HG02870 (cell line): Measurements from ENCODE around the gene ZSCAN26.

ENCODE experiments used
- ATAC-seq: cut with Tn5 transposase; IDR thresholded peaks from one replicate; pipeline ENCODE4 v1.9.1; 2021; ENCODE audit warnings: mild to moderate bottlenecking, moderate library complexity; ENCODE audit not compliant: unreplicated experiment

The ZSCAN26 gene

DNA sequence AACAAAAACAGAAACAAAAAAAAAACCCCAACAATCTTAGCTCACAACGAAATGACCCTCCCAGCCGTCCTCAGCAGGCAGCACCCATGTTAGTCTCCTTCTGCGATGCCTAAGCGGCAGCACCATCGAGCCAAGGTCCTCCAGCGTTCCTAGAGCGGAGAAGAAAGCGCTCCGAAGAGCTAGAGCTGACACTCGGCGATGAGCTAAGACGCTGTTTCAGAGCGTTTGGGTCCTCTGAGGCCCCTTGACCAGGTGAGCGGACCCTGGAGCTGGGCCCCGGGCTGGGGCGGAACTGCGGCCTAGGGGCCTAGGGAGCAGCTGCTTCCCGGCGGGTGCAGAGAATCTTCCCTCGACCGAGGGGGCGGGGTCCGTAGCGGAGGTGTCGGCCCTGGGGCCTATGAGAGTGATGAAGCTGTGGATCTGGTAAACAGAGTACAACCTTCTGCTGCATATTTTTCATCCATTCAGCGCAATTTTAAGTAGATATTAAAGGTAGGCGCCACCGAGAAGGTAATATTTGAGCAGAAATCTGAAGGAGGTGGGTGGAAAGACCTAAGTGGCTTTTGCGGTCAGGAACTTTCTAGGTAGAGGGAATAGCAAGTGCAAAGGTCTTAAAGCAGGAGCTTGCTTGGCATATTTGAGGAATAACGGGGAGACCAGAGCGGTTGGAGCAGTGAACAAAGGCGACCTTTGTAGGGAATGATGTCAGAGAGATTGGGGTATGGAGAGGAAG, at the start of gene ZSCAN26:
ZSCAN26 (plus strand) TSS at position 182 of the 733 bp plus-strand sequence. CDS start 4,777 bp downstream, outside the sequence.
- ATAC-seq, result peak; percentile 92

DNA sequence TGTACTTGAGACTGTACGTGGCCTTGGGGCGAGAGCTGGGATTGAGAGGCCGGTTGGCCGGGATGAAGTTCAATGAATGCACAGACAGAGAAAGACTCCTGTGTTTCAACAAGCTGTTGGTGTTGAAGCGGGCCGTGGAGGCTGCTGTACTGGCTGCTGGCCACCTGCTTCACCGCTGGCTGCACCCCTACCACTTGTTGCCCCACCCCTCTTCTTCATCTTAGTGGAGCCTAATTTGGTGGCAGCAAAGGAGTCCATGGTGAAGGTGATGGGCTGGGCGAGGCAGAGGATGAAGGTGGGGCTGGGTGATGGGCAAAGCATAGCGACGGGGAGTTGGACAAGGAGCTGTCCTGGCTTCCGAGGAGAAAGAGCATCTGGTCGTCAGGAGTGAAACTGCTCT, 49.1 kb upstream of the ZSCAN26 start:
- ATAC-seq, result no peak

DNA sequence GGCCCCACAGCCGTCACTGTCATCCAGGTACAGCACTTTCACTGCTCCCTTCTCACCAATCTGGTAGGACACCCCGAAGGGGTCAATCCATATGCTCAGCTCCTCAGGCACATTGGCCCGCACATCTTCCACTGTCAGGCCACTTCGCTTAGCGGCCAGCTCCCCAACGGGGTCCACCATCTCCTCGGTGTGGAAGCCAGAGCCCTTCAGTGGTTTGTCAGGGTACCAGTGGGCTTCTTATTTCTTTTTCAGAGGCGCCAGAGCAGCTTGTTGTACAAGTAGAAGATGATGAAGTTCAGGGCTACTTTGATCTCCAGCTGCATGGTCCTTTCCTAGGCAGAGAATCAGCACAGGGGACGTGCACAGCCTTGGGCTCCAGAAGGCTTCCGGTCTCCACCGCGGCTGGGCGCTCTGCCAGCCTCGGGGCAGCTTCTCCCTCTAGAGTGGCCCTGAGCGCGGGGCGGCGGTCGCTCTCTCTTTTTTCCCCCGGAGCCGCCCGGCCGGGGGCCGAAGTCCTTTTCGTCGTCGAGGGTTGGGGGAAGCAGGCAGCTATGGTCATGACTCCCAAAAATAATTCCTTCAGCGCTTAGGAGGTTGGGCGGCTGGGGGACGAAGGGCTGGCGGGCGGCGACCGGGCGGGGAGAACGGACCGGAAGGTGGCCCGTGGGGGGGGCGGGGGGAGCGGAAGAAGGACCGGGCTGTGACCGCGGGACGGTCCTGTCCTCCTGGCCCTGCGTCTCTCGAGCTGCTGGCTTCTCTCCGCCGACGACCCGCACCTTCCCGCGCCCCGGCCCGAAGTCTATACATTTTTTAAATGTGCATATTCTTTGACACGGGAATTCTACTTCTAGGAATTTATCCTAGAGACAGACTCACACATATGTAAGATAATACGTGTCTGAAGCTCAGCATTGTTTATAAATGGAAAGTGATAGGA, 48.4 kb upstream of the ZSCAN26 start:
- no peak for ATAC-seq

DNA sequence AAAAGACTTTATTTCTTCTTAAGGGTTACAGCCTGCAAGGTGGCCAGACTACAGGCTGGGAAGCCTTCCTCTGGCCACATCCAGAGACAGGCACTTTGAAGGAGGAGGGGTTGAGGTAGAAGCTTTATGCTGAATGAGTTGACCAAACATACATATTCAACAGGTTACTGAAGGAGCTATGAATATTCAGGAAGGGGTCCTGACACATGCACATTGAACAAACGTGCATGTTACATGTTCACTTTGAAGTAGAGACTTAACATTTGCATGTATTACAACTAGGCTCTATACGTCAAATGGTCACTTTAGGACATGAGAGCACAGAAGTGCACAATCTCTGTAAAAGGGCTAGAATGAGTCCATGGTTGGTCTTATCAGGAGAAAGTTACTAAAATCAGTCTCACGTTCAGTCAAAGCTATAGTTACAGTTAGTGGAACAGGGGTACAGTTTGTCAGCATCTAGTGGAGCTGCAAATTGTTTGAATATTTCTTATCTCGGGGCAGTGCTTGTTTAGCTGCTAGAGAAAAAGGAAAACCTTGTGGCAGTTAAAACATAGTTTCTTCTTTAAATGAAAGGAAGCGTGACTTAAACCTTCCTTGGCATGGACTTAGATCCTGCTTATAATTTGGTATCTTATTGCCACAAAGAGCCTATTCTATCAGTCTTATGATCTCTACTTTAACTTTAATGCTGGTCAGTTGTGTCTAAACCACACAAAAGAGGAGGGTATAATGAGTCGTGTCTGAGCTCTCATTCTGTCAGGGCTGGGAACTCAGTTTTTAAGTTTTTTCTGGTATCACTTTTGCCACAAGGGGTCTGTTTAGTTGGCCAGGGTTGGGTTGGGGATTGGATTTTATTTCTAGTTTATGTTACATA, 46.4 kb upstream of the ZSCAN26 start:
- no peak for ATAC-seq

DNA sequence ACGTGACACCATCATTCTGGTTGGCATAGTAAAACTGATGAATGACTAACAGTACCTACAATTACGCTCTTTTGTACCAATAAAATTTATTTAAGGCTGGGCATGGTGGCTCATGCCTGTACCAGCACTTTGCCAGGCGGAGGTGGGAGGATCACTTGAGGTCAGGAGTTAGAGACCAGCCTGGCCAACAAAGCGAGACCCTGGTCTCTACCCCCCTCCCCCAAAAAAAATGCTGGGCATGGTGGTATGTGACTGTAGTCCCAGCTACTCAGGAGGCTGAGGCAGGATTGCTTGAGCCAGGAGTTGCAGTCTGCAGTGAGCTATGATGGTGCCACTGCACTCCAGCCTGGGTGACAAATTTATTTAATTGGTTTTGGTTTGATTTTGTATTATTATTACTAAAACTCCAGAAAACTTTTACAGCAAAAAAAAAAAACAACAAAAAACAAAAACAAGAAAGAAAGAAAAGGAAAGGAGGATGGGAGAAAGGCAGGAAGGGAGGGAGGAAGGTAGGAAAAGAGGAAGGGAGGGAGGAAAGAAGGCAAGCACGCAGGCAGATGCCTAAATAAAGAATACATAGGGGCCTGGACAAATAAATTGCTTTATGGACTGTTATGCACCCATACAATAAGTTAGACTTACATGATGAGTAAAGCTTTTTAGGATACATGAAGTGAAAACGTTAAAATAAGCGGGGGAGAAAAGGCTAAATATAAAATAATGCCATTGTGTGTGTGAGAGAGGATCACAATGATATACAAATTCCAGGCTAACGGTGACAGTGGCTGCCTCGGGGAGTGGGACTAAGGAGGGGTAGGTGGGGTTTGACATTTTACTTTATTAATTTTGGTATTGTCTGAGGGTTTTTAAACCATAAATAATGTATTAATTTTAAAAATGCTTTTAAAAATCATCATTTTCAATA, 42.5 kb upstream of the ZSCAN26 start:
- no peak for ATAC-seq

DNA sequence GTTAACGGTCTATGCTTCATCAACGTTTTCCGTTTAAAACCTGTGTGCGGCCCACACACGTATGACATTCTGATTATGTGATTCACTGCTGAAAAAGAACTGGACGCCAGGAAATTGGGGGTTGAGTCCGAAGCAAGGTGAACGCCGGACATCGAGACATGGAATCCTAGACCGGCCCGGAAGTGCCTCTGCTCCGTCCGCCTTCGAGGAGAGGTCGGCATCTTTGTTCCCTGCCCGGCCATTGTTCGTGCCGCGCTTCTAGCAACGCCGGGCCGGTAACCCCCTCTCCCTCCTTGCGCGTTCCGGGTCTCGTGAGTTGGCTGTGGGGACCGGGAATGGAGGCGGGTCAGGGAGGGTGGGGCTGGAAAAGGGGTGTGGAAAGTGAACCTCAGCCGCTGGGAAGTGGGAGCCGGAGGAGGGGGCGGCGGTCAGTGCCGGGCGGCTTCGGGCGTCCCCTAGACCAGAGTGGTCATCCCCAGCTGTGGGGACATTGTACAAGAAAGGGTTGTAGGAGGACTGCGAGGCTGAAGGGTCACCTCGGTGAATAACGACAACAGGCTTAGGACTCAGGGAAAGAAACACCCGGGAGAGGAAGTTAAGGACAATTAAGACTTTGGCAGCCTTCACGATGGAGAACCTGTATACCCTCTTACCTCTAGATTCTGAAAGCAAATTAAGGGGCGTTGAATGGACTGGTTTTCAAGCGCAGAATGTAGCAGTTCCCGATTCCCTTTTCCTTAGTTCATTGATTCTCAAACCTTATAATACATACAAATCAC, 41.7 kb upstream of the ZSCAN26 start, which contains the start of gene ZSCAN9:
ZSCAN9 (plus strand) TSS at position 220 of the 779 bp plus-strand sequence. CDS start 1,810 bp downstream, outside the sequence.
- peak; percentile 78 for ATAC-seq

DNA sequence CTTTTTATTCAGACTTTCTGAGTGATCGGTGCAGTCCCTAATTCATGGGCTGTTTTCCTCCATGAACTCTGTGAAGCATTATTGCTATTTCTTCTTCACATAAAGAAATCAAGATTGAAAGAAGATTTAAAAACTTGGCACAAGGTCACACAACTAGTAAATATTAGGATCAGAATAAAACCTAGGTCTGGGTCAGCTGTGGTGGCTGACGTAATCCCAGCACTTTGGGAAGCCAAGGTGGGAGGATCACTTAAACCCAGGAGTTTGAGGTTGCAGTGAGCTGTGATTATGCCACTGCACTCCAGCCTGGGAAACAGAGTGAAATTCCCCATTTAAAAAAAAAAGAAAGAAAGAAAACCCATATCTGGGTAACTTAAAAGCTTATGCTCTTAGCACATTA, 40.5 kb upstream of the ZSCAN26 start:
- no peak for ATAC-seq

DNA sequence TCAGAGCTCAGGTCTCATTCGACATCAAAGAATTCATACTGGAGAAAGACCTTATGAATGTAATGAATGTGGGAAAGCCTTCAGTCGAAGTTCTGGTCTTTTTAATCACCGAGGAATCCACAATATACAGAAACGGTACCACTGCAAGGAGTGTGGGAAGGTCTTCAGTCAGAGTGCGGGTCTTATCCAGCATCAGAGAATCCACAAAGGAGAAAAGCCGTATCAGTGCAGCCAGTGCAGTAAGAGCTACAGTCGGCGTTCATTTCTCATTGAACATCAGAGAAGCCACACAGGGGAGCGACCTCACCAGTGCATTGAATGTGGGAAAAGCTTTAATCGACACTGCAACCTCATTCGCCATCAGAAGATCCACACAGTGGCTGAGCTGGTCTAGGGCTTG, 34.2 kb upstream of the ZSCAN26 start:
- ATAC-seq, result no peak

DNA sequence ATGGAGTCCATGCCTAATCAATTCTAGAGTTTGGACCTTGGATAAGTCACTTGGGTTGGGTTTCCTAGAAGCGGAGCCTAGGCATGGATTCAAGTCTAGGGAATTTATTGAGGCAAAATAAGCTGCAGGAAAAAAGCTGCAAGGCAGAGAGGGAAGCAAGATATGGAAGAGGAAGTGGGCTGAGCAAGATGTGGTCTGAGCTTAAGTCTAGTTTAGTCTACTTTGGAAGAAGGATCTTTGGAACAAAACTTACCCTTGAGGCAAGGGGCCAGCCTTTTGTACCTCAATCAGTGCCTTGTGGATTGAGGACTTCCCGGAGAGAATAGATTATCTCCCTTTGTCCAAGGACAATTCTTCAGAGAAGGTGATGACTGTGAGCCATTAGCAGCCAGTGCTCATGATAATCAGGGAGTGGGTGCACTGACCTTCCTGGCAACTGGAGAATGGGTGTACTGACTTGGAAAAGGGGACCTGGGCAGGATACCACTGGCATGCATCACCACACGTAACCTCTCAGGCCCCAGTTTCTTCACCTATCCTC, 31.0 kb upstream of the ZSCAN26 start:
- ATAC-seq, result no peak

DNA sequence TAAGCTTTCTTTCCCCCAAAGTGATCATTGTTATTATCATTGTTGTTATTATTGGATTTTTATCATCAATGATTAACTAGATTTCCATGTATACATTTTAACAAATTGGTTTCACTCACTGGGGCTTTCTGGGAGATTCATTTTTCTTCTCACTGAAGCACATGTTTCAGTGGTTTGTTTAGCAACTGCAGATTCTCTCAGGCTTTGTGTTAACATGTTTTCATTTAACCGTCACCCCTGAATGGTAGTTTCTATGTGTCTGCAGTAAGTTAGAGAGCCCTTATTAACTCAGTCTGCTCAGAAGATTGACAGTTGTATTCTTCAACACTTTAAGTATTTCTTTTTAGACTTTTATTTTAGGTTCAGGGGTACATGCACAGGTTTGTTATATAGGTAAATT, 27.3 kb upstream of the ZSCAN26 start:
- peak; percentile 72 for ATAC-seq

DNA sequence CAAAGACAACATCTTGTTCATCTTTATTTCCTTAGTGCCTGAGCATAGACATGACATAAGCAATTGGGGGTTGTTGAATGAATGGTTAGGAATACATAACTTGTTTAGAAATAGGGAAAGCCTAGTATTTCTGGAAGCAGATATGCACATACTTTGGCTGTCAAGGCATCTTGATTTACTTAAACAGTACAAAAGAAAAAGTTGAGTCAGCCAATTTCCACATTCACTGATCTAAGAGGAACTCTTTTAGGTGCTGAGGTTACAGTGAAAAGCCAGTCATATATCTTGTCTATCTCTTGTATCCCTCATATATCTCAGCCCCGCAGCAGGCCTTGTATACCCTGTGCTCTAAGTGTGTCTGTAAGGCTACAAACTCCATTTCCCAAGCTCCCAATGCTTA, 26.5 kb upstream of the ZSCAN26 start:
- ATAC-seq, result no peak

DNA sequence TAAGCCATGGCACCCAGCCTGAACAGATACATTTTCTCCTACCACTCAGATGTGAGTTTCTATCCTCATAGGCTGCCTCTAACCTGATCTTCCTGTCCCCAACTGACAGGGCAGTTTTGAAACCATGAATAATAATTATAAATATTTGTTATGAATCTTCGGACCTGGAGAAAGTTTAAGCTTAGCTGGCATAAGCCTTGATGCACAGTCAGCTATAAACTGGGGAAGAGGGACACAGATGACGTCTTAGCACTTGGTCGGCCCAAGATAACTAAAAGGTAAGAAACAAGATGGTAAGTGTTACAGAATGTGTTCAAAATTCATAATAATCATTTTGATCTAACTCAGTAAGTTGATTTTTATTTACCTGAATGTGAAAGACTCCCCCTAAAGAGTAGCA, 23.0 kb upstream of the ZSCAN26 start:
- no peak for ATAC-seq

DNA sequence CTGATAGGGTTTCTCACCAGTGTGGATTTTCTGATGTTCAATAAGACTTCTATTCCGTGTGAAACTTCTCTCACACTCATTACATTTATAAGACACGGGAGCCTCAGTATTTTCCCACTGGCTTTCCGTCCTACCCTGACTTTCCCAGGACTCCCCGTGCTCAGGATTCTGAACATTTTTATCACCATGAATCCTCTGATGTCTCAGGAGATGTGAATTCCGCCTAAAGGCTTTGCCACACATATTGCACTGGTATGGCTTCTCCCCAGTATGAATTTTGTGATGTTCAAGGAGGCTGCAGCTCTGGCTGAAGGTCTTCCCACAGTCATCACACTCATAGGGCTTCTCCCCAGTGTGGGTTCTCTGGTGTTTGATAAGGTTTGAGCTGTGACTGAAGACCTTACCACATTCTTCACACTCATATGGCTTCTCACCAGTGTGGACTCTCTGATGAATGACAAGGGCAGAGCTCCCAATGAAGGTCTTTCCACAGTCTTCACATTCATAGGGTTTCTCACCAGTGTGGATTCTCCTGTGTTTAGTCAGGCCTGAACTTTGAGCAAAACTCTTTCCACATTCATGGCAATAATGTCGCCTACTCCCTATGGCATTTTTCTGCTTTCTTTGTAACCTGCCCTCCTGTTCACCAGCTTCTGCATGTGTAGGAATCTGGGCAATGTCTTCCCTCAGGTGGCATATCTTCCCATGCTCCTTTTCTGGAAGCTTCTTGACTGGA, 21.6 kb upstream of the ZSCAN26 start:
- ATAC-seq, result no peak

DNA sequence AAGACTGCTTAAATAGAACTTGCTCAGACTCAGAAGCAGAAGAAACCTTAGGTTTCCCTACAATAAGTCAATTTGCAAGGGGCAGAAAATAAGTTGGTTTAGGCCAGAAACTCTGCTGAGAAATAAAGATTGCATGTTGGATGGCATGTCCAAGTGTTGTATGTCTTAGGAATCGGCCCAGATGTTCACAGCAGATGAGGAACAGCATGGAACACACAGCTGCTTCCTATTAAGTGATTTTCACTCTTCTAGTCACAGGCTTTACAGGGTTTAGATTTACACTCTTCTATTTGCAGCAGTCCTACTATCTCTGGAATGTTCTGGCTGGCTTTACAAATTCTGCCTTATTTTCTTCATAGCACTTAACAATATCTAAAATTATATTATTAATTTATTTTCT, 18.0 kb upstream of the ZSCAN26 start:
- ATAC-seq, result no peak

DNA sequence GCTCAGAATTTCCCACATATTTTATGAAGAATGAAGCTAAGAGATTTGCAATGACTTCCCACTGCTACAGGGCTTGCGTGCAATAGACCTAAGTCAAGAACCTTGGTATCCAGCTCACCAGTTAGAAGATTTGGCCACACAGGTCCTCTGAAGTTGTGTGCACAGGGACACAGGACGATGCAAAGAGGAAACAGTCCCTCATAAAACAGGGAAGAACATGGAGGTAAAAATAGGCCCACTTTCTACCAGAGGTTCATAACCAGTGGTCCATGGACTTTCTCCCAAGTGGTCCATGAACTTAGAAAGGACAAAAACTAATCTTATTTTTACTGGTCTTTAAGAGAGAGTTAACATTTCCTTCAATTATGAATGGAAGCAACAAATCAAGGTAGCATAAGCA, 16.2 kb upstream of the ZSCAN26 start:
- ATAC-seq, result no peak

DNA sequence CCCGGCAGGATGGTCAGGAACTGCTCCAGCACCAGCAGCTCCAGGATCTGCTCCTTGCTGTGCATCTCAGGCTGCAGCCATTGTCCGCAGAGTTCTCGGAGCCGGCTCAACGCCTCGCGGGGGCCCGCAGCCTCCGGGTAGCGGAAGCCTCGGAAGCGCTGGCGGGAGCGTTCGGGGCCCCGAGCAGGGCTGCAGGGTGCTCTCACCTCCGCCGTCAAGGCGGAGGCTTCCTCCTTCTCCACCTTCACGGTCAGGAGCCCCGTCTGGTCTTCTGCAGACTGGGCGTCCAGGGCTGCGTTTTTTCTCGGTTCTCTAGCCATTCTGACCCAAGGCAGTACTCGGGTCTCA, 15.3 kb upstream of the ZSCAN26 start:
- ATAC-seq, result peak; percentile 39

DNA sequence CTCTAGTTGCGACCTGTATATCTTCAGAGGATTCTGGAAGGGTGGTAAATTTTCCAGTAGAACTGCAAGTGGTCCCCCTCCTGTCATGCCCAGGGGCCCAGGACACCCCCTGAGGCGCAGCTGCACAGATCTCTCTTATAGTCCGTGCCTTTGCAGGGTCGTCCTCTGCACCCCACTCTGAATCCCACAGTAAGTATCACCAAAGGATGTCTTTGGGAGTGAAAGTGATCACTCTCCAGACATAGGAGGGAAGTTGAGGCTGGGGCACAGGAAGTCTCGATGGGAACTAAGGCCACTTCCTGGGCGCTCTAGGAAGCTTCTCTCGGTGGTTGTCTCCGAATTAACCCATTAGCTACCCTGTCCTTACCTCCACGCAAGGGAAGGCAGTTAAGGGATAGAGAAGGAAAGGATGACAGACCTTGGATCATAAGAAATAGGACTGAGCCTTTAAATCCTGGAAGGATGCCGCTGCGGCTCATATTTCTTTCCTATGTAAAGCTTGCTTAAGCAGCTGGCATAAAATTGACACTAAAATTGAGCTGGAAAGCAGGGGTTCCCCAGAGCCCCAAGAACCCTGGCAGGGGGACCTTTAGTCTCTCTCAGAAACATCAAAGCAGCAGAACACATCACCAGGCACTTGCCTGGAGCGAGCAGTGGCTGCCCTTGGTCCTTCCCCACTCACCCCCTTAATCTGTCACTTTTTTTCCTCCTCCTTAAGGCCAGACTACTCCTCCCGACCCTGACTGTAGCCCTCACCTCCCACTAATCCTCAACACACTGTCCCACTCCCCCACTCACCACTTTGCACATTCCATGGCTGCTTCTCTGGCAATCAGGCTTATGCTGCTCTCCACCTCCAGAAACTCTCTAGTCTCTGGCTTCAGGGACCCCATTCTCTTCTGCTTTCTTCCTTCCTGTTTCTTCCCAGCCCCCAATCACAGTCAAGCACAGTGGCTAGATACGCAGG, 14.7 kb upstream of the ZSCAN26 start, which contains the start of gene ZKSCAN4:
ZKSCAN4 (minus strand) TSS at position 261 of the 967 bp plus-strand sequence. CDS start 289 bp downstream, outside the sequence.
- peak; percentile 78 for ATAC-seq
